ENCODE measurements around the gene PRKACG.

Gene PRKACG

GRCh38 chr9:69018737-69019136, 4.8 kb upstream of the PRKACG start:
- TF ChIP-seq CTCF (IDR thresholded peaks at IDR 0.05; ENCODE audit: insufficient read depth, low read length, missing control alignments) = no peak
- no peak overlapping the region for H3K4me3 ChIP-seq (ENCODE audit: low read depth, low read length)
- ChIA-PET POLR2A (no interaction called here), CTCF (interaction anchor here (0.6 to 2.2 kb wide), 3 partner anchors 10 to 18 kb away, joined by 3 to 7 read pairs (median 3); no protein-coding TSS in a partner anchor)
- DNase-seq (ENCODE audit: low read depth, low spot score) = no peak

- DNase-seq (ENCODE audit: low read depth, low spot score) = no peak
- ChIA-PET POLR2A (no interaction called here), CTCF (interaction anchor here (0.9 to 1.5 kb wide), 2 partner anchors 10 to 17 kb away, joined by 3 to 4 read pairs; no protein-coding TSS in a partner anchor)
- H3K4me3 ChIP-seq (ENCODE audit: low read depth, low read length) = no peak overlapping the region
- TF ChIP-seq CTCF (IDR thresholded peaks at IDR 0.05; ENCODE audit: insufficient read depth, low read length, missing control alignments) = no peak
Observed at GRCh38 chr9:69016191-69017096, 2.5 kb upstream of the PRKACG start.

DNA sequence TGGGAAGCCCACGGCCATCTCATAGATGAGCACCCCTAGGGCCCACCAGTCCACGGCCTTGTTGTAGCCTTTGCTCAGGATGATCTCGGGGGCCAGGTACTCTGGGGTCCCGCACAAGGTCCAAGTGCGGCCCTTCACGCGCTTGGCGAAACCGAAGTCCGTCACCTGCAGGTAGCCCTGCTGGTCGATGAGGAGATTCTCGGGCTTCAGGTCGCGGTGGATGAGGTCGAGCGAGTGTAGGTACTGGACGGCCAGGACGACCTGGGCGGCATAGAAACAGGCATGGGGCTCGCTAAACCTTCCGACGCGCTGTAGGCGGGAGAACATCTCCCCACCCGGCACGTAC, 558 bp downstream of the PRKACG start:
- POLR2A ChIA-PET = no interaction called here
- no peak for DNase-seq (ENCODE audit: low read depth, low spot score)
- no peak overlapping the region for H3K4me3 ChIP-seq (ENCODE audit: low read depth, low read length)
- no peak for TF ChIP-seq CTCF (IDR thresholded peaks at IDR 0.05; ENCODE audit: insufficient read depth, low read length, missing control alignments)
- CTCF ChIA-PET = interaction anchor here (1.3 to 1.5 kb wide), 2 partner anchors 15 to 22 kb away, joined by 3 read pairs; no protein-coding TSS in a partner anchor

GRCh38 chr9:69012696-69013381, 1.1 kb downstream of the PRKACG start:
- CTCF ChIA-PET = interaction anchor here (1.3 to 1.5 kb wide), 2 partner anchors 15 to 22 kb away, joined by 3 read pairs; no protein-coding TSS in a partner anchor
- no peak overlapping the region for H3K4me3 ChIP-seq (ENCODE audit: low read depth, low read length)
- no peak for TF ChIP-seq CTCF (IDR thresholded peaks at IDR 0.05; ENCODE audit: insufficient read depth, low read length, missing control alignments)
- POLR2A ChIA-PET = no interaction called here
- no peak for DNase-seq (ENCODE audit: low read depth, low spot score)

GRCh38 chr9:69009708-69010107, 4.2 kb downstream of the PRKACG start:
- CTCF ChIA-PET = interaction anchor here (2.7 kb wide), 1 partner anchor 10 kb away, joined by 11 read pairs; no protein-coding TSS in a partner anchor
- H3K4me3 ChIP-seq (ENCODE audit: low read depth, low read length) = no peak overlapping the region
- DNase-seq (ENCODE audit: low read depth, low spot score) = no peak
- TF ChIP-seq CTCF (IDR thresholded peaks at IDR 0.05; ENCODE audit: insufficient read depth, low read length, missing control alignments) = no peak
- POLR2A ChIA-PET = no interaction called here

DNA sequence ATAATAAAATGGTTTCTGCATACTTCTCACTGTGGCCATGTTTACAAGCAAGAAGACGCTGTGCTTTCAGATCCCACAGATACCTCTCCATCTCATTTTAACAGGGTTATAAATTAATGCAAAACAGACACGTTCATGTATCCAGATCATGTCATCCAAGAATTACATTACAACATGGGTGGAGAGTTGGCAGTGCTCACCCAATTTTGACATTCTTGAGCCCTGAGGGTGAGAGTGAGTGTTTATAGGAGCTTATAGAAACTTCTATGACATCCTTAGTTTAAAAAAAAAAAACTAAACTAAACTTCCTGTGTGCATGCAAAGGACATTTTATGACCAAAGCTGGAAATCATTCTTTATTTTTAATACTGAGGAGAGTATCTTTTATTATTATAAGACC, 9.1 kb downstream of the PRKACG start:
- H3K4me3 ChIP-seq (ENCODE audit: low read depth, low read length) = no peak overlapping the region
- CTCF ChIA-PET = interaction anchor here (1.4 to 2.6 kb wide), 3 partner anchors 9 to 421 kb away, joined by 4 to 11 read pairs (median 5); no protein-coding TSS in a partner anchor
- no peak for DNase-seq (ENCODE audit: low read depth, low spot score)
- POLR2A ChIA-PET = no interaction called here
- TF ChIP-seq CTCF (IDR thresholded peaks at IDR 0.05; ENCODE audit: insufficient read depth, low read length, missing control alignments) = no peak
